Panc1 (cell line): ENCODE measurements around the gene FAM186B. TPM values are rescaled to one million over a fixed set of nuclear protein-coding genes. Genes with fewer than 3 reads are reported as not detected.

Experiments used
- ATAC-seq: fragments of 200-7000 bp; cut with Tn5 transposase; 2 replicates; pipeline ENCODE4 v1.9.1; 2020; ENCODE audit warnings: mild to moderate bottlenecking, moderate library complexity
- BruUV-seq: library from RNA; stranded (reverse); fragments of 400-500 nt; replicated peaks from 2 replicates; lab custom pipeline; 2021; lab: Mats Ljungman, UMichigan
- CTCF ChIA-PET: fragments of 300-600 bp; sonication (Branson Sonifier 250); formaldehyde crosslinking; loops from one replicate; lab custom pipeline; 2022; ENCODE audit warnings: antibody characterized with exemption; lab: Charles Lee
- POLR2A ChIA-PET: fragments of 300-600 bp; sonication (Branson Sonifier 250); formaldehyde crosslinking; loops from one replicate; lab custom pipeline; 2022; ENCODE audit warnings: antibody characterized with exemption; lab: Charles Lee
- DNase-seq: peaks from one replicate; pipeline ENCODE4 v3.0.0-alpha.2; 2010; ENCODE audit warnings: low read depth, low spot score
- H3K27ac ChIP-seq: 2 replicates; pipeline ENCODE4 v1.5.1; 2011; ENCODE audit warnings: mild to moderate bottlenecking, low read length, inconsistent platforms
- H3K27me3 ChIP-seq: fragments of 200-500 bp; sonication (Bioruptor generic); 2 replicates; pipeline ENCODE4 v1.6.0; 2014; ENCODE audit warnings: low read length, inconsistent platforms; ENCODE audit not compliant: control insufficient read depth, insufficient read depth
- H3K36me3 ChIP-seq: fragments of 200-500 bp; sonication (Bioruptor generic); 2 replicates; pipeline ENCODE4 v1.5.1; 2014; ENCODE audit warnings: inconsistent platforms, mild to moderate bottlenecking, low read length, moderate library complexity; ENCODE audit not compliant: control insufficient read depth, insufficient read depth
- H3K4me1 ChIP-seq: 2 replicates; pipeline ENCODE4 v1.5.1; 2011; ENCODE audit warnings: inconsistent platforms, mild to moderate bottlenecking, low read length, moderate library complexity; ENCODE audit not compliant: control insufficient read depth, insufficient read depth
- H3K4me3 ChIP-seq, 2 experiments: 2 replicates each; pipeline ENCODE4 v1.5.1; 2011 to 2012; ENCODE audit warnings: low read depth in 2 of 2, low read length in 2 of 2, mild to moderate bottlenecking in 2 of 2, inconsistent platforms in 1 of 2, moderate library complexity in 1 of 2
- H3K9me3 ChIP-seq: fragments of 200-500 bp; sonication (Bioruptor generic); 2 replicates; pipeline ENCODE4 v1.5.1; 2014; ENCODE audit warnings: low read depth, mild to moderate bottlenecking, inconsistent platforms, low read length, moderate library complexity; ENCODE audit not compliant: control insufficient read depth, insufficient read depth
- CTCF ChIP-seq: fragments of 450-650 bp; IDR thresholded peaks from 2 replicates; pipeline ENCODE4 v1.5.1; 2017; ENCODE audit warnings: mild to moderate bottlenecking
- POLR2AphosphoS5 ChIP-seq: IDR thresholded peaks from 2 replicates; pipeline ENCODE4 v1.6.1; 2012; ENCODE audit warnings: mild to moderate bottlenecking, low read depth, low read length, moderate library complexity
- REST ChIP-seq, 2 experiments: IDR thresholded peaks; 2 replicates each; pipeline ENCODE4 v1.6.1; 2011 to 2012; ENCODE audit warnings: low read depth in 2 of 2, control low read depth in 1 of 2, low read length in 1 of 2, mild to moderate bottlenecking in 1 of 2, moderate library complexity in 1 of 2; ENCODE audit not compliant: insufficient read depth in 1 of 2
- SIN3A ChIP-seq: IDR thresholded peaks from 2 replicates; pipeline ENCODE4 v1.6.1; 2012; ENCODE audit warnings: low read depth, mild to moderate bottlenecking, low read length, moderate library complexity, borderline replicate concordance; ENCODE audit not compliant: insufficient read depth
- TCF7L2 ChIP-seq: IDR thresholded peaks from 2 replicates; pipeline ENCODE4 v1.6.1; 2011; ENCODE audit warnings: mild to moderate bottlenecking, low read depth, low read length, inconsistent platforms
- in situ Hi-C: cut with HindIII; loops from 2 replicates; pipeline ENCODE4 v1.10.0; 2016; ENCODE audit warnings: low sequenced_read_pairs, low pct_unique_long_range_greater_than_20kb
- intact Hi-C: fragments of 100-400 bp; cut with micrococcal nuclease; formaldehyde crosslinking; loops from one replicate; pipeline ENCODE4 v1.10.0; 2022; ENCODE audit not compliant: unreplicated experiment
- total RNA-seq: library from RNA; stranded (reverse); gene quantifications from one replicate; pipeline ENCODE4 v1.2.1, GENCODE V29; 2021; ENCODE audit not compliant: unreplicated experiment

Gene FAM186B
- total RNA-seq, 1 experiment from 2014 or later = 0.13 TPM

- H3K27me3 ChIP-seq = no peaks in the 10 kb centered on the region
- no peak for ATAC-seq
- no peaks in the 10 kb centered on the region for H3K4me1 ChIP-seq
- in situ Hi-C loops (no loop called here), intact Hi-C loops (no loop called here)
- POLR2A ChIA-PET = no interaction called here
- no TSS peak for BruUV-seq
- no peaks in the 10 kb centered on the region for H3K36me3 ChIP-seq
- no peak for TF ChIP-seq CTCF
- no peak for TF ChIP-seq POLR2AphosphoS5
- no peak for TF ChIP-seq SIN3A
- no peak for TF ChIP-seq TCF7L2
- no peak for TF ChIP-seq REST (IDR thresholded peaks at IDR 0.05; ENCODE audit: insufficient read depth in 1 of 2, low read depth in 2 of 2, low read length in 1 of 2)
- CTCF ChIA-PET = no interaction called here
- no peak for DNase-seq
- H3K27ac ChIP-seq = no peak overlapping the region
- H3K4me3 ChIP-seq = no peak overlapping the region
- no peaks in the 10 kb centered on the region for H3K9me3 ChIP-seq
Observed at GRCh38 chr12:49652921-49653520, 47.6 kb upstream of the FAM186B start.

- intact Hi-C loops = no loop called here
- in situ Hi-C loops = no loop called here
- ATAC-seq (no peak), DNase-seq (no peak)
- Histone ChIP-seq H3K27me3 (no peaks in the 10 kb centered on the region), H3K9me3 (no peaks in the 10 kb centered on the region), H3K36me3 (no peaks in the 10 kb centered on the region), H3K4me3 (no peak overlapping the region), H3K27ac (no peak overlapping the region), H3K4me1 (no peaks in the 10 kb centered on the region)
- CTCF ChIA-PET = interaction anchor here (0.7 to 0.8 kb wide), 2 partner anchors 16 to 53 kb away, joined by 3 to 7 read pairs; no protein-coding TSS in a partner anchor
- POLR2A ChIA-PET = interaction anchor here (0.6 kb wide), 1 partner anchor 18 kb away, joined by 3 read pairs; no protein-coding TSS in a partner anchor
- BruUV-seq = no TSS peak
- TF ChIP-seq REST (IDR thresholded peaks at IDR 0.05; ENCODE audit: insufficient read depth in 1 of 2, low read depth in 2 of 2, low read length in 1 of 2) (no peak), TCF7L2 (no peak), CTCF (no peak), POLR2AphosphoS5 (no peak), SIN3A (no peak)
Observed at GRCh38 chr12:49651855-49652254, 46.4 kb upstream of the FAM186B start.
